COLO668 (cell line): ENCODE measurements around the gene COX7B2.

ENCODE experiments used
- DNase-seq: peaks from one replicate; lab custom pipeline; 2025; ENCODE audit not compliant: unreplicated experiment; lab: John Stamatoyannopoulos, UW

COX7B2 gene

GRCh38 chr4:46720055-46720454 is 189.0 kb downstream of the COX7B2 start:
- DNase-seq: no peak

DNA sequence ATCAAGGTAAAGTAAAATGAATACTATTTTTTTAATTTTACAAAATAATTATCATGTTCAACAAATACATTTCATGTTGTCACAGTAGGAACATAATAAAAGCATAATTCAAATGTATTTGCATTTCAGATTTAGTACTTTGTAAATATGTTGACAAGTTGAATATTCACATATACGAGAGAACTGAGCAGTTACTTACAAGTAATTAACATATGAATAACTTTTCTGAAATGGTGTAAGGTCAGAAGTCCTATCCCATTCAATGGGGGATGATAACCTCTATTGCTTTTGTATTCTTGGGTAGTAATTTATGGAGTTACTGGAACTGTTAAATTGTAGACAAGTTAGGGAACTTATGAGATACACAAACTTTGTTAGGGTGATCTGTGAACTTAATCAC is 191.1 kb downstream of the COX7B2 start:
- no peak for DNase-seq

DNA sequence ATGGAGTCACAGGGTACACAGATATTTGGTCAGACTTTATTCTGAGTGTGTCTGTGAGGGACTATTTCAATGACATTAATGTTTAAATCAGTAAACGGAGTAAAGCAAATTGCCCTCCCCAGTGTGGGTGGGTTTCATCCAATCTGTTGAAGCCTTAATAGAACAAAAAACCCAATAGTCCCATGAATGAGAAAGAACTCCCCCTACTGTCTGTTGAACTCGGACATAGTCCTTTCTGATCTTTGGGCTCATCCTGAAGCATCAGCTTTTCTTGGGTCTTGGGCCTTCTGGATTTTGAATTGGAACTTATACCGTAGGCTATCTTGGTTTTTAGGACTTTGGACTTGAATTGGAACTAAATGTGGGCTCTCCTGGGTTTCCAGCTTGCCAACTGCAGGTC is 193.6 kb downstream of the COX7B2 start:
- DNase-seq: no peak

DNA sequence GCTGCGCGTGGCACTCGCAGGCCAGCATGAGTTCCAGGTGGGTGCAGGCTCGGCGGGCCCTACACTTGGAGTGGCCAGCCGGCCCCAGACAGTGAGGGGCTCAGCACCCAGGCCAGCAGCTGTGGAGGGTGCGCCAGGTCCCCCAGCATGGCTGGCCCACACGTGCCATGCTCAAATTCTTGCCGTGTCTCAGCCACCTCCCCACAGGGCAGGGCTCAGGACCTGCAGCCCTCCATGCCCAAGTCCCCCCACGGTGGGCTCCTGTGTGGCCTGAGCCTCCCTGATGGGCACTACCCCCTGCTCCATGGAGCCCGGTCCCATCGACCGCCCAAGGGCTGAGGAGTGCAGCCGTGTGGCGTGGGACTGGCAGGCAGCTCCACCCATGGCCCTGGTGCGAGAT is 210.2 kb downstream of the COX7B2 start:
- DNase-seq: no peak
